ENCODE data around the gene TNFRSF8.

TNFRSF8 gene

DNA sequence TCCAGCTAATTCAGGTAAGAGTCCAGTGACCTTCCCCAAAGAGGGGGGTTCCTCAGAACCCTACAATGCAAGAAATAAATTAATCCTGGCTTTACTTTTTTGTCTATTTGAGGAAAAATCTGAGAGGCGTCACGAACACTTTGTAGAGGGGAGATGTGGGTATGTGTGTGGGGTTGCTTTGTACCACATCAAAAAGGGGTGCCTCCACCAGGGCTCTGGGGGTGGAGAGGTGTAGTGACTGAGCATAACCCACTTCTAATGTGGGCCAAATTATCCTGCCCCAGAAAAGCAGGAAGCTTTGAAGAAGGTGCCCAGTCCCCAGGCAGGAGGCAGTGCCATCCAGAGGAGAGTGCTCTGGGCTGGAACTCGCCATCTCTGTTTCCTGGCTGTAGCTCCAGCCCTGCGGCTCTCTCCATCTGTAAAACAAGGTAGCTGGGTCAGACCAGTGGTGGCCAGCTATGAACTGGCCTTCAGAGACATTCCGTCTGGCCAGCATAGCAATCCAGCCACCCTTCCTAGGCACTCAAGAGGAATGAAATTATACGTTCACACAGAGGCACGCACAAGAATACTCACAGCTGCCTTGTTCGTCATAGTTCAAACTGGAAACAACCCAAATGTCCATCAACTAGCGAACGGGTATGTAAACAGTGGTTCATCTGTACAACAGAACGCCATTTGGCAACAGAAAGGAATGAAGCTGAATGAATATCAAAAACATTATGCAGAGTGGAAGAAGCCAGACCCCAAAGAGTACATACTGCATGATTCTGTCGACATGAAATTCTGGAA is 58.3 kb downstream of the TNFRSF8 start:
- DNase-seq (ENCODE audit: low spot score), result no peak

DNA sequence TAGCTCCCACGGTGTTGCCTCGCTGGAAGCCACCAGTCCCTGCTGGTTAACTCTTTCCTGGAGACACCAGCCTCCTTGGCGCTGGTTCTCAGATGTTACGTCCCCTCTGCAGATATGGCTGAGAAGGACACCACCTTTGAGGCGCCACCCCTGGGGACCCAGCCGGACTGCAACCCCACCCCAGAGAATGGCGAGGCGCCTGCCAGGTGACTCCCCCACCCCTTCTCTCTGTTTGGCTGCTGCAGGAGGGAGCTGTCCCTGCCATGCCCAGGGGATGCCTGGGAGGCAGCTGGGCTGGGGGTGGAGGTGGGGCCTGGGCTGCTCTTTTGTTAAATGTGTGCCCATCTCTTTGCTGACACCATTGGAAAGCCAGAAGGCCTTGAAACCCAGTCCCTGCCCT is 60.1 kb downstream of the TNFRSF8 start:
- no peak for DNase-seq (ENCODE audit: low spot score)

DNA sequence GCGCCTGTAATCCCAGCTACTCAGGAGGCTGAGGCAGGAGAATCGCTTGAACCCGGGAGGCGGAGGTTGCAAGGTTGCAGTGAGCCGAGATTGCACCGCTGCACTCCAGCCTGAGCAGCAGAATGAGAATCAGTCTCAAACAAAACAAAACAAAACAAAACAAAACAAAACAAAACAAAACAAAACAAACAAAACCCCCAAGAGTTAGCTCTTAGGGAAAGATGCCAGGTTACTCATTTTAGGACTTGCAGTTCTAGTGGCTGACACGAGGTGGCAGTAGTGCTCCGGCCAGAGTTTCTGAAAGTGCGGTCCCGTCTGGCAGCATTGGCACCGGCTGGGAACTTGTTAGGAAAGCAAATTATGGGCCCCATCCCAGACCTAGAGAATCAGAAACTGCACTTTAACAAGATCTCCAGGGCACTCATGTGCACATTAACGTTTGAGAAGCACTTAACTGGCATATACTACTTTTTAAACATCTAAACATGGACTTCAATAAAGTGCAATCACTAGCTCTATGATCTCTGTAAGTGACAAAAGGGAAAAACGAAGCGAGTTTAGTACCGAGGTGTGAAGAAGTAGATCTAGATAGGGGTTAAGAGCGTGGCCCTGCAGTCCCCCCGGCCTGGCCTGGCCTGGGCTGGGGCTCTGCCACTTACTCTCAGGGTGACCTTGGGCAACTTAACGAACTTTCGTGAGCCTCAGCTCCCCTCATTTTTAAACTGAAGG is 61.8 kb downstream of the TNFRSF8 start:
- DNase-seq (ENCODE audit: low spot score), result peak; percentile 75

DNA sequence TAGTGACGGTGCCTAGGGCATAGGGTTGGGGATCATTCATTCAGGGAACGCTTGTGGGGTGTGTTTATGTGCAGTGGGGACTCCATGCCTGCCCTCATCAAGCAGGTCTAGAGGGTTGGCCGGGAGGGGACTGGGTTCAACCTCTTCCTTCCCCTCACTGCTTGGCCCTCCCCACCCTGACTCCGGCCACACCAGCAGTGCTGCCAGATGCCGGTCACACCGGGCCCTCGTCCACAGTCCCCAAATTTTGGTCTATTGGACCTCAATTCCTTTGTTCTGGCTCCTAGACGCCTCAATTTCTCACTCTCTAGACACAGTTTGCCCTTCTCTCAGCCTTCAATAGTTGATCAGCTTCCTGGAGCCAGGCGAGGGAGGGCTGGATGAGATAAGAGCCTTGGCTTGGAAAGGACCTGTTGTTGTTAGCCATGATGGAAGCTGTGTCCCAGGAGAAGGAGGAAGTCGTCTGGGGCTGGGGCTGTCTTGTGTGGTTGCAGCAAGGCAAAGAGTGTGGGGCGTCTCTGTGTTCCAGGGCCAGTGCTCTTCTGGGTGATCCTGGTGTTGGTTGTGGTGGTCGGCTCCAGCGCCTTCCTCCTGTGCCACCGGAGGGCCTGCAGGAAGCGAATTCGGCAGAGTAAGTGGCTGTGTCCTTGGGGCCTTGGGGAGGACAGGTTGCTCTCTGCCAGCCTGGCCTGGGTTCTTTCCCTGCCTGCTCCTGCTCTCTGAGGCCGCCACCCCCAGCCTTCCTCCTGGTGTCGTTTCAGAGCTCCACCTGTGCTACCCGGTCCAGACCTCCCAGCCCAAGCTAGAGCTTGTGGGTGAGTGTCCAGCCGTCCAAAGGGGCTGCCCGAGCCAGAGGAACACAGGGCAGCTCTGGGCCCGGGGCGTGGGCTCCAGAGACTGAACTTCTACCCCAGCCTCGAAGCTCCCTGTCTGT is 62.6 kb downstream of the TNFRSF8 start:
- DNase-seq (ENCODE audit: low spot score), result no peak

GRCh38 chr1:12126781-12127180 is 63.7 kb downstream of the TNFRSF8 start:
- DNase-seq (ENCODE audit: low spot score), result no peak

GRCh38 chr1:12127206-12127810 is 64.2 kb downstream of the TNFRSF8 start:
- DNase-seq (ENCODE audit: low spot score), result no peak

- no peak for DNase-seq (ENCODE audit: low spot score)
Measured at GRCh38 chr1:12128120-12128519, 65.0 kb downstream of the TNFRSF8 start.

DNA sequence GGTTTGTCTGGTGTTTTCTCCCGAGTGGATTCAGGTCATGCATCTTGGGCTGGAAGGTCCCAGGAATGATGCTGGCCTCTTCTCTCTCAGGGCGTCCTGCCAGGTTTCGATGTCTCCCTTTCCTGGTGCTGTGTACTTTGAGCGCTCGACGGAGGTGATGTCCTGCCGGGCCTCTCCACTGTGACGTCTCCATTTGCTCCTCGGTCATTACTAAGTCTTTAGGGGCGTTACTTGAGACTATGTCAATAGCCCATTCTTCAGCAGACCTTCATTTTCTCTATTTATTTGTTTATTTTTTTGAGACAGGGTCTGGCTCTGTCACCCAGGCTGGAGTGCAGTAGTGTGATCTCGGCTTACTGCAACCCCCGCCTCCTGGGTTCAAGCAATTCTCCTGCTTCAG is 66.5 kb downstream of the TNFRSF8 start:
- no peak for DNase-seq (ENCODE audit: low spot score)

DNA sequence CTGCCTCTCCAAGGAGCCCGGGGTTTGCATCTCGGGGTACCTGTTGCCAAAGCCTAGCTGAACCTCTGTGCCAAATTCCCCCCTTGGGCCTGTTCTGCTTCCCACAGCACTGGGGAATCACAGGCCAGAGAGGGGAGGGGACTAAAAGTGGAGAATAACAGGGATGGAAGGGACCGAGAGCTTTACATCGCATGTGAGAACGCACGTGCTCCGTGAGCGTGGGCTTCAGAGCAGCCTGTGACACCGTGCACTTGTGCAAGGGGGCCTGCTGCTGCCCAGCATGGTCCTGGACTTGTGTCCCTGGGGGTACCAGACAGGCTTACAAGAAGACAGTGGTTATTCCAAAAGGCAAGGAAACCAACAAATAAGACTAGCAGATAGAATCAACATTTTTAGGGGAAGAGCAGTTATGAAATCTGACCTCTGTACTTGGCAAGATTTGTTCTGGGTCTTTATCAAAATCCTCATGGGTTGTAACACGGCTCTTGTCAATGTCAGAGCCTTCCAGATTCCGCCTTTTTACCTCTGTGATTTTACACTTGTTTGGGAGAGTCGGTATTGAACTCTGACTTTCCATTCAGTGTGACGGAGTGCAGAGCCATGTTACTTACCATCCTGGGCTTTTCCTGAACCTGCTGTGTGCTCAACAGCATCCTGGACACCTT is 67.5 kb downstream of the TNFRSF8 start:
- no peak for DNase-seq (ENCODE audit: low spot score)

DNA sequence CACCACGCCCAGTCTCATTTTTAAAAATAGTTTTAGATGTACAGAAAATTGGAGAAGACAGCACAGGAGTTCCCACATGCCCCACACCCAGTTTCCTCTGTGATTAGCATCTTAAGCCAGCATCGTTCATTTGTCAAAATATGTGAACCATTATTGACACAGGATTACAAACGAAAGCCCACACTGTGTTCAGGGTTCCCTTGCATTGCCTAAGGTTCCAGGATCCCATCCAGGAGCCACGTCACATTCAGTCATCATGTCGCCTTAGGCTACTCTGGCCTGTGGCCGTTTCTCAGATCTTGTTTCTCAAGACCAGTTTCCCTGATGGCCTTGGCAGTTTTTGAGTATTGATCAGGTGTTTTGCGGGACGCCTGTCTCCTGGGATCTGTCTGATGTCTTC is 69.0 kb downstream of the TNFRSF8 start:
- no peak for DNase-seq (ENCODE audit: low spot score)

GRCh38 chr1:12134716-12135115 is 71.6 kb downstream of the TNFRSF8 start:
- DNase-seq (ENCODE audit: low spot score), result no peak

GRCh38 chr1:12135612-12136011 is 72.5 kb downstream of the TNFRSF8 start:
- no peak for DNase-seq (ENCODE audit: low spot score)

DNA sequence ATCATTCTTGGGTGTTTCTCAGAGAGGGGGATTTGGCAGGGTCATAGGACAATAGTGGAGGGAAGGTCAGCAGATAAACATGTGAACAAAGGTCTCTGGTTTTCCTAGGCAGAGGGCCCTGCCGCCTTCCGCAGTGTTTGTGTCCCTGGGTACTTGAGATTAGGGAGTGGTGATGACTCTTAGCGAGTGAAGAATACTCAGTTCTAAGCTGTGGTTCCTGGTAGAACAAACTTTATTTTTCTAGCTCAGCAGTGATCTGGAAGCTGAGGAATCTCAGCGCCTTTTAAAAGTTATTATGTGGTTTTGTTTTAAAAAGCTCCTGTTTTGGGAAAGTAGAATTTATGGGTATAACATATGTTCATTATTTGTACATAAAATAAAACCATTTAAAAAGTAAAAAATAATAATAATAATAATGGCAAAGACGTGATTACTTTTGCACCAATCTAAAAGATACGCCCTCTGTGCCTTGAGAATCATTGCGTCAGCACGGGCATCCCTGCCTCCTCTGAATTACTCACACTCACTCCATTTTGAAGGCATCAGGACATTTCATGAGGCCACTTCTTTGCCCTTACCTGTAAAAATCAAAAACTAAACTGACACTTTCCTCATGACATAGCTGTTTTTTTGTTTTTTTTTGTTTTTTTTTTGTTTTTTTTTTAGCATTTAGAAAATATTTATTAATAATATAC is 74.0 kb downstream of the TNFRSF8 start:
- no peak for DNase-seq (ENCODE audit: low spot score)

DNA sequence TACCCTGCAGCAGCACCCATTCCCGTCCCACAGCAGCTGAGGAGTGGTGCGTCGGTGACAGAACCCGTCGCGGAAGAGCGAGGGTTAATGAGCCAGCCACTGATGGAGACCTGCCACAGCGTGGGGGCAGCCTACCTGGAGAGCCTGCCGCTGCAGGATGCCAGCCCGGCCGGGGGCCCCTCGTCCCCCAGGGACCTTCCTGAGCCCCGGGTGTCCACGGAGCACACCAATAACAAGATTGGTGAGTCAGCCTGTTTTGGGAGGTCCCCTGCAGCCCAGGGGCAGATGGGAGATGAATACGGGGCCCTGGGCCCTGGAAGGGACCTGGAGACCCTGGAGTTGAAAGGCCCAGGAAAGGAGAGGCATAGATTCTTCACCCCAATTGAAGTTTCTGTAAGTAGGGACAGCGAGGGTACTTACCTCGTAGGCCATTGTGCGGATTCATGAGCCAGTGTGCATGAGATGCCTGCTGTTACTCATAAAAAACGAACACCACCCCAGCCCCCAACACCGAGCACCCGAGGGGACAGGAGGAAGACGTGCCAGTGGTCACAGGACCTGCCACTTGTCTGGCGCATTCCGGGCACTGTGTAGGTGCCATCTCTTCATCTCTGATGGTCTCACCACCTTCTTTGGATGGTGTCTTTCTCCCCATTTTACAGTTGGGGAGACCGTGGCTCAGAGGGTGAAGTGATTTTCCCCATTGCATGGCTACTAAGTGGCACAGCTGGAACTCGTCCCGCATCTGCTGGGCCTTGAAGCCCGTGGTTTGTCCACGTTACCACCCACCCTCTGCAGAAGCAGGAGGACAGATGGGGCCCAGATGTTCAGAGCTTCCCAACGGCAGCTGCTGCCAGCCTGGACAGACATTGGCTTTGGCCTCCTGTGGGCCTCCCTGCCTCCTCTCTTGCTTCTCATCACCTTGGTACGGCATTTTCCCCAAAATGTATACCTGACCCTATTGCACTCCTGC is 75.4 kb downstream of the TNFRSF8 start:
- no peak for DNase-seq (ENCODE audit: low spot score)

- no peak for DNase-seq (ENCODE audit: low spot score)
Measured at GRCh38 chr1:12140016-12140415, 76.9 kb downstream of the TNFRSF8 start.

GRCh38 chr1:12140515-12141162 is 77.5 kb downstream of the TNFRSF8 start:
- no peak for DNase-seq (ENCODE audit: low spot score)

DNA sequence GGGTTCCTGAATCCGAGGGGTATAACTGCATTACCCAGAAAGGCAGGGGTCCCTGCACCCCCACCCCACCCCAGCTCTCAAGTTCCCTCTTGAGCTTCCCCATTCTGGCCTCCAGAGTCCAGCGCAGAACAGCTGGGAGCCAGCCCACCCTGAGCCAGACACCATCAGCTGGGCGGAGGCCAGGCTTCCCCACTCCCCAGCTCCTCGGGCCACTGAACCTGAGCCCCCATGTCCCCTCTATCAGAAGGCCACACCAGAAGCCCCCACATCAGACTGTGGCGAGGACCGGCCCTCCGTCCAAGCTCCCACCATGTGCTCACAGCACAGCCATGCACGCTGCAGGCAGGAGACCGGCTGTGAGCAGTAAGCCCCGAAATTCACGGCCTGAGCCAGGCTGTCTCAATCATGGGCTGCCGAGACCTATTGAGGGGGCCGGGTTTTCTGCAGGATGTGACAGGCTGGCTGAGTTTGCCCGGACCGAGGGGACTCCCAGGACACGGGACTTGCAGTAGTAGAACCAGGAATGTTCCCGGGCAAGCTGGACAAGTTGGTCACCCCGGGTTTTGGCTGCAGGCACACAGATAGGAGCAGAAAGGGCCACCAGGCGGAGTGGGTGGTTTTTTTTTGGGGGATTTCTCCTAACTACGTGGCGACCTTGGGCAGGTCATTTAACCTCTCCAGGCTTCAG is 78.2 kb downstream of the TNFRSF8 start:
- DNase-seq (ENCODE audit: low spot score), result no peak

- no peak for DNase-seq (ENCODE audit: low spot score)
Measured at GRCh38 chr1:12142141-12142823, 79.2 kb downstream of the TNFRSF8 start.

All from hematopoietic multipotent progenitor cell treated with erythropoietin and hydrocortisone succinate and interleukin-3 and kit ligand, for 15 days (in vitro differentiated cells).